Measurements from ENCODE around the gene APP.
A peak's percentile ranks its signal among the peaks of the same experiment; 100 is the strongest.
"Not testable (repeated sequence)": the region's sequence is repeated elsewhere in the genome, so short reads cannot be mapped to it uniquely, and the experiment has no call there.

APP gene

DNA sequence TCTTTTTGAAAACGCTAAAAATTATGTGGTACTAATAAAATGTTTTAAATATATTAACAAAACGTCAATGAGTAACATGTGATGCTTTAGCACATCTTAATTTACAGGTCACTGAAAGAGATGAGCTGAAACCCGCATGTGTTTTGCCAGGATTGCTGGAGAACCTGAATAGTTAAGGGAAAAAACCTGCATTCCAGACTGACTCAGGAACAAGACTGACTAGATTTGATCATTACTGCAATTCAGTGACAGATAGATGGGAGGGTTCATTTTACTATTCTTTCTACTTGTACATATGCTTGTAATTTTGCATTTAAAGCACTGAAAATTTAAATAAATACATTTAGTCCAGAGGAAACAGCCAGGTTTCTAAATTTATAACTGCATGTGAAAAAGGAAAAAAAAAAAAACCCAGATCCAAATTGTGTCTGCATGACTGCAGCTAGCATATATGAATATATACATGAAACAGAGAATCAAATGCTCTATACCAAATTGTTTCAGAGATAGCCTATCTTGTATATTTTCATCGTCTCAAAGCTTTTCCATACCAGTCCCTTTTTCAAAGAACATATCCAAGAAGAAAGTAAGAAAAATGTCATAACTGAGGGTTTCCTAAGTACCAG, 71.7 kb downstream of the APP start:
- DNase-seq (ENCODE audit: low read depth) = no peak

- no peak for DNase-seq (ENCODE audit: low read depth)
Measured at GRCh38 chr21:26097475-26097874, 73.1 kb downstream of the APP start.

GRCh38 chr21:26096494-26097371, 73.8 kb downstream of the APP start:
- no peak for DNase-seq (ENCODE audit: low read depth)

- no peak for DNase-seq (ENCODE audit: low read depth)
Measured at GRCh38 chr21:26095131-26095530, 75.4 kb downstream of the APP start.

DNA sequence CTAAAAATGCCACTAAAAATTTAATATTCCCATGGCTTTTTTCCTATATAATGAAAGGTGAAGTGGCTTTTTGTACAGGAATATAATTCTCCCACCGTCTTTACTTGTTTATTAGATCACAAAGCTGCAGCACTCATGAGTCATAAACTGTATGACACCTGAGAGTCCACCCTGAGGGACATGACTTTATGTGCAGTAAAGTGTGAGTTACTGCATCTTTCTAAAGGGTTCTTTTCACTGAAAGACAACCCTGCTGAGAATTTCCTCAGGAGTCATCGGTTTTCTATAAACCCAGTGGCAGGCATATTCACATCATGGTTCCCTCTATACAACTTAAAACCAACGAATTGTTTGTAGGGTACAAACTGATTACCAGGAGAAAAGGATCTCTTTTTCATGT, 77.4 kb downstream of the APP start:
- no peak for DNase-seq (ENCODE audit: low read depth)

GRCh38 chr21:26091480-26092018, 79.0 kb downstream of the APP start:
- no peak for DNase-seq (ENCODE audit: low read depth)

DNA sequence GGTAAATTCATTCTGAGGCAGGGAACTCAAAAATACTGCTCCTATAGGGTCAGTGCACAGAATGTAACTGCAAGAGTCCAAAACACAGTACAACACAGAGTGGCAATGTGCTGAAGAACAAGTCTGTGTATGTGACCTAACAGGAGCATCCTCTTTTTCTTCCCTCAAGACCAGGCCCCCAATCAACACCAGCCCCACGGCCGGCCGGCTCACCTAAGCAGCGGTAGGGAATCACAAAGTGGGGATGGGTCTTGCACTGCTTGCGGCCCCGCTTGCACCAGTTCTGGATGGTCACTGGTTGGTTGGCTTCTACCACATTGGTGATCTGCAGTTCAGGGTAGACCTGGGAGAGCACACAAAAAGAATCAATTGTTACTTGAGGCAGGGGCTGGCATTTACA, 80.8 kb downstream of the APP start:
- DNase-seq (ENCODE audit: low read depth) = no peak

DNA sequence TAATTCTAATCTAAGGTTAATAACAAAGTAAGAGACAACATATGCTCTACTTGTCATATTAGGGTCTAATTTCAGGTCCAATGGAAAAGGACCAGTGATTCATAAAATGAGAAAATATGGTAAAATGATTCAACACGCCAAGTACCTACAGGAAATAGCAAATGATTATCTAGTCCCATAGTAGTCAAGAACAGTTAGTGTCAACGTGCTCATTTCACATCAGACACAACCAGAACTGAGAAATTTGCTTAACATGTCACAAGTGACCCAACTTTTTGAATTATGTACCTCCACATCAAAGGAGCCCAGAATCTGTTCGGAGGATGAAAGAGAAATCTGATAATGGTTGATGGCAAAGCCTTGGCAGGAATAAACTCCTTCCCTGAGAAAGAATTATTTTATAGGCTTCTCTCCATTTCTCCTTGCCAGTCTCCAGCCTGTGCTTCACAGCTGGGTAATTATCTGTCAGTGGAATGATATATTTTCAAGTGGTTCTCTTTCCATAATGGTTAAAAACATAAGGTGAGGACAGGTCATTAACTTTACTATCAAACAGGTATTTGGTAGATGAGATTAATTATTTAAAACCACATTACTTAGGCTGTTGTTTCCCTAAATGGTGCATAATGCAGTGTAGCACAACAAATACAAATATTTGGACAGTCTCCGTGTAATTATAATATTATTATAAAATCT, 83.2 kb downstream of the APP start:
- no peak for DNase-seq (ENCODE audit: low read depth)

DNA sequence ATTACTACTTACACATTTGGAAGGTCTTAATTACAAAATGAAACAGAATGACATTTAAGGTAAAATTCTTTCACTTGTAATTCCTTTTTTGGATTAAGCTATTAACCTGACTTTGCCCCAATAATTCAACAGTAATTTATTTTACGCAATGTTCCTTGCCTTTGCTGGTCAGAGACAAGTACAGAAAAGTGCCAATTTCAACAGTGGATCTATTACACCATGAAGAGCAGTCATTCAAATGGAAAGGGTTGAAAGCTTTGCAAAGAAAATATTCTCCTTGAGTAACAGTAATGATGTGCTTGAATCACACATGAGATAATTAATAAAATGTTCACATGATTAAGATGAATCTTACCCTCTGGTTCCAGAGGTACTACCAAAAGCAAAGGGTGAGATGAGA, 84.7 kb downstream of the APP start:
- no peak for DNase-seq (ENCODE audit: low read depth)

GRCh38 chr21:26085127-26085526, 85.4 kb downstream of the APP start:
- no peak for DNase-seq (ENCODE audit: low read depth)

- no peak for DNase-seq (ENCODE audit: low read depth)
Measured at GRCh38 chr21:26082549-26082948, 88.0 kb downstream of the APP start.

GRCh38 chr21:26081175-26081760, 89.3 kb downstream of the APP start:
- DNase-seq (ENCODE audit: low read depth) = not testable (repeated sequence)

GRCh38 chr21:26080211-26080610, 90.4 kb downstream of the APP start:
- DNase-seq (ENCODE audit: low read depth) = no peak

DNA sequence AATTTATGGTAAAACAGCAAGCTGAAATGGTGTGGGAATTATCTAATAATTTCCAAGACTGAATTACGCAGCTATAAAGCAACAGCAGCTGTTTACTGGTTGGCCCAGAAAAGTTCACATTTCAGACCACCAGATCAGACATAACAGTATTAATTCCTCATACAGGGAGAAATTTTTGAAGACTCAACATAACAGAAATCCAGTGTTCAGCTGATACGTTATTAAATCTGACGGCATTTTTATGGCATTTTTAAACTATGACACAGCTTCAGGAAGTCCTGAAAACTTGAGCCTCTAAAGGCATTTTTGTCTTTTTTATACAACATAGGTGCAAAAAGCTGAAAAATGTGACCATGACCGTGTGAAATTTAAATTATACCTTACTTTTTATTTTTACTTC, 91.2 kb downstream of the APP start:
- no peak for DNase-seq (ENCODE audit: low read depth)

- no peak for DNase-seq (ENCODE audit: low read depth)
Measured at GRCh38 chr21:26077521-26077920, 93.0 kb downstream of the APP start.

DNA sequence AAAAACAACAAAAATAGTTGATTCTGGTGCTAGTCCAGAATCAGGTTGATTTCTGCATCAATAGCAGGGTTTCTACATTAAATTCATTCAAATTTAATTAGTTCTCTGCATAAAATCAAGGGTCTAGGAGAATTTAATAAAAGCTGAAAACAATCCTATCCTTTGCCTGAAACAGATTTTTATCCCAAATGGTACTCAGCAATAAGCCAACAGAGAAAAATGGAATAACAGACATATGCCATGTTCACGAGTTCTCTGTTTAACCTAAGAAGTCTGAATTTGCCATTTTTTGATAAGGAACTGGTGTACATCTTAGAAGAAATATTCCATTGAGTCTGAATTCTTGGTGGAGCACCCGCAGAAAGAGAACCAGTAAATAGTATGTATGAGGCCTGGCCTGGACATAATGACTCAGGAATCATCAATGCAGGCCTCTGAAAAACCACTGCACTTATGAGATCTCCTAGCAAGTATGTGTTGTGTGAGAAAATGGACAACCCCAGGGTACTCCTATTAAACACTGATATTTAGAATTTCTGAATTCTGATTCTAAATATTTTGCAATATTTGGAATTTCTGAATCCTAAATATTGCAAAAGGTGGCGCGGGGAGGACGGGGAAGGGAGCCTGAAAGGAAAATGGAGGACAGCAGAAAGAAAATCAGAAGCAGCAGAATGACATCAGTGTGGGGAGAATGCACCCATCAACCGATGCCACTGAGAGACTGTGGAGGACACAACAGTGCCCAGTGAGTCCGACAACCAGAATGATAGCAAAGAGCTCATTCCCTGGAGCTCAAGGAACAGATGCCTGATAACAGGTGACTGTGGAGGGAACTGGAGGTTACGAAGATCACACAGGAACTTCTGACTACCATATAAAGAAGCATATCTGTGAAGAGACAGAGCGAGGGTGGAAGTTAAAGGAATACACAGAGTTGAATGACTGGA, 97.6 kb downstream of the APP start:
- no peak for DNase-seq (ENCODE audit: low read depth)

GRCh38 chr21:26070822-26071425, 99.6 kb downstream of the APP start:
- DNase-seq (ENCODE audit: low read depth) = peak; percentile 2

DNA sequence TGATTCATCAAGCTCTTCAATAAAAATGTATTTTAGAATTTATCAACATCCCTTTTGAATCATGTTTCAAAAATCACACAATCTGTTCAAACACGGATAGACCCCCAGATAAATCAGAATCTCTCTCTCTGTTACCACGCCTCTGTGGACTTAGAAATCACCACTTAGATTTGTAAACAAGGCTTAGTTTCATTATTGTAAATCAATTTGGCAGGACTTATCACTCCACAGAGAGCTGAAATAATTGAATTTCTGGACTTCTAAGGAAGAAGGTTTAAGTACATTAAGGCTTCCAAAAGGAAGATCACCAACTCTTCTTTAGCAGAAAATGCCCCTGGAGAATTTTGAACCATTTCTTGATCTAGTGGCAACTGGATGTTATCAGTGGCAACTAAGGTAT, 100.4 kb downstream of the APP start:
- DNase-seq (ENCODE audit: low read depth) = no peak

DNA sequence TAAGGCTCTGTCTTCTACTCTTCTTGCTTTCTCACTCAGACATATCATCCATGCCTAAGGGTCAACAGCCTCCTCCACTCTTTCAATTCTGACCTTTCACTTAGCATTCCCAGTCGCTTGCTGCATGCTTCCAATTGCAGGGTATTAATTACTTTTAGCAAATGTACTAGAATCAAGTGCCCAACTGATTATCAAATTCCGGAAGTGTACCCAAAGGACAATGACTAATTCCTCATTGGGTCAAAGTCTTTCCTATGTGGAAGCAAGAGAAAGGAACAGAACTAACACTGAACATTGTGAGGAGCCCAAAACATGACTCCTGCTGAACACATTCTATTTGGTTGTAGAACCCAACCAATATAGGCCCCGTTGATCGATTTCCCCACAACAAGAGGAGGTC, 101.8 kb downstream of the APP start:
- DNase-seq (ENCODE audit: low read depth) = no peak

- DNase-seq (ENCODE audit: low read depth) = no peak
Measured at GRCh38 chr21:26067836-26068594, 102.6 kb downstream of the APP start.

All from stimulated activated CD8-positive, alpha-beta memory T cell treated with anti-CD3 and anti-CD28 coated beads, Interleukin-12 subunit alpha, Interleukin-12 subunit beta, amount 100 ng/mL, for 1 hour (primary cell).